Rectal smooth muscle tissue (tissue), 1 donor: ENCODE results near the gene NUP93.
"Not testable (repeated sequence)": the region's sequence is repeated elsewhere in the genome, so short reads cannot be mapped to it uniquely, and the experiment has no call there.

Experiments
- H3K27ac ChIP-seq: one replicate; pipeline ENCODE4 v1.7.0; 2013; ENCODE audit warnings: low read depth, low read length, inconsistent platforms
- H3K27me3 ChIP-seq: one replicate; pipeline ENCODE4 v1.7.0; 2013; ENCODE audit warnings: low read length; ENCODE audit not compliant: control insufficient read depth, insufficient read depth
- H3K36me3 ChIP-seq: one replicate; pipeline ENCODE4 v1.7.0; 2013; ENCODE audit warnings: low read length; ENCODE audit not compliant: control insufficient read depth, insufficient read depth
- H3K4me1 ChIP-seq: one replicate; pipeline ENCODE4 v1.7.0; 2013; ENCODE audit warnings: low read length; ENCODE audit not compliant: control insufficient read depth, insufficient read depth
- H3K4me3 ChIP-seq: one replicate; pipeline ENCODE4 v1.7.0; 2013; ENCODE audit warnings: low read length
- H3K9ac ChIP-seq: one replicate; pipeline ENCODE4 v1.7.0; 2013; ENCODE audit warnings: low read length

The NUP93 gene

DNA sequence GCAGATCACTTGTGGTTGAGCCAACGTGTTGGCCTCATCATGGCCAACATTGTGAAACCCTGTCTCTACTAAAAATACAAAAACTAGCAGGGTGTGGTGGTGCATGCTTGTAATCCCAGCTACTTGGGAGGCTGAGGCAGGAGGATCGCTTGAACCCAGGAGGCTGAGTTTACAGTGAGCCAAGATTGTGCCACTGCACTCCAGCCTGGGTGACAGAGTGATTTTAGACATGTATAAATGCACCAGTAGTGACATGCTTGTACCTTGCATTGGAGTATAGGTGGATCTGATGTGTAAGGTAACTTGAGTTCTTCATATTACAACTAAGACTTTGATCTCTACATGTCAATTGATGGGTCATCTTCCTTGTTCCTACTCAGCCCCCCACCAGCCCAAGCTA is 67.1 kb downstream of the NUP93 start:
- H3K4me3 ChIP-seq, H3K4me1 ChIP-seq, H3K36me3 ChIP-seq, H3K27ac ChIP-seq, H3K9ac ChIP-seq, H3K27me3 ChIP-seq: not testable (repeated sequence)

DNA sequence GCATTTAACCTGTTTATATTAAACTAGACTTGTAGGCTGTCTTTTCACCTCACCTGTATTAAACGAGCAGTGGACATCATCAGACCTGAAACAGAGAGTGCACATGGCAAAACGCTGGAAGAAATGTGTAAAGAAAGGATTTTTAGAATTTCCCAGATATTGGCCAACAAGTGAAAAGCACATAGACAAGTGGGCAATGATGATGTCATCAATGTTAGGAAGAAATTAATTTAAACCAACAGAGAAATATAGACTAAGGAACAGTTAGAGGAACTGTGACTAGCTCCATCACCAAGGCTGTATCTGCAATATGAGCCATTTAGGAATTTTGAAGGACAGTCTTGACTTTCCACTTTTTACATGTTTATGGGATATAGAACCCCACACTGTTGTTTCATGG is 67.9 kb downstream of the NUP93 start:
- H3K9ac ChIP-seq: no peak overlapping the region
- no peaks in the 10 kb centered on the region for H3K27me3 ChIP-seq
- H3K27ac ChIP-seq: no peak overlapping the region
- H3K4me1 ChIP-seq: no peaks in the 10 kb centered on the region
- H3K36me3 ChIP-seq: no peaks in the 10 kb centered on the region
- no peak overlapping the region for H3K4me3 ChIP-seq

DNA sequence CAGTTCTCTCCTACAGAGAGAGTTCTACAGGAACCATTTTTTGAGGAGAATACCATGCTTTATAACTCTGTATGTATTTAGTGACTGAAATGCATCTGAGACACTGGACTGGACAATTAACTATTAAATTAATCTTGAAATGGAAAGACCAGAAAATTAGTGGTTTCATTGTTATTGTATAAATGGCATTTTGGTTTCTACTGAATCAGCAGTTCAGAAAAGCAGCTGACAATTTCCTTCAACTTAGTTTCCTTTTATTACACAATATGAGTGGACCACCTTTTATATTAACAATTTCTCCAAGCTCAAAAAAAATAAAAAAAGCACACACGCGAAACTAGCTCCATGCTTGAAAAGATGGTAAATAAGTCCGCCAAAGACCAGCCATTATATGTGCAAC is 69.0 kb downstream of the NUP93 start:
- Histone ChIP-seq H3K9ac (no peak overlapping the region), H3K27me3 (no peaks in the 10 kb centered on the region), H3K27ac (no peak overlapping the region), H3K4me3 (no peak overlapping the region), H3K4me1 (no peaks in the 10 kb centered on the region), H3K36me3 (no peaks in the 10 kb centered on the region)

DNA sequence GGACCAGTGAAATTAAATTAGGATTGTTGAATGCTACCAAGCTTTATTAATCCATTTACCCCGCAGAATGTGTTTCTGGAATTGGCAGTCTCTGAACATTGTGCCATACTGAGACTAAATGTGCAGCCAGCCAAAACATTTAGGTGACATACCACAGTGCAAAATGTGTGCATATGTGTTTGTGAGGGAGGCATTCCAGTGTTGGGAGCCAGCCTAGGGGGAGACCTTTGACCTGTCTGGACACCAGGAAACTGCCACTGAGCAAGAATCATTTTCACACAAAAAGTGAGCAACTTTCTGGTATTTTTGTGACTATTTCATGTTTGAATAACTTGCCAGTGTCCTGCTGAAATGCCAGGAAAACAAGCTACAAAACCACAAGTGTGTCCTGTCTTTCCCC is 70.4 kb downstream of the NUP93 start:
- Histone ChIP-seq H3K4me3 (no peak overlapping the region), H3K27ac (no peak overlapping the region), H3K9ac (no peak overlapping the region), H3K36me3 (no peaks in the 10 kb centered on the region), H3K4me1 (no peaks in the 10 kb centered on the region), H3K27me3 (no peaks in the 10 kb centered on the region)

DNA sequence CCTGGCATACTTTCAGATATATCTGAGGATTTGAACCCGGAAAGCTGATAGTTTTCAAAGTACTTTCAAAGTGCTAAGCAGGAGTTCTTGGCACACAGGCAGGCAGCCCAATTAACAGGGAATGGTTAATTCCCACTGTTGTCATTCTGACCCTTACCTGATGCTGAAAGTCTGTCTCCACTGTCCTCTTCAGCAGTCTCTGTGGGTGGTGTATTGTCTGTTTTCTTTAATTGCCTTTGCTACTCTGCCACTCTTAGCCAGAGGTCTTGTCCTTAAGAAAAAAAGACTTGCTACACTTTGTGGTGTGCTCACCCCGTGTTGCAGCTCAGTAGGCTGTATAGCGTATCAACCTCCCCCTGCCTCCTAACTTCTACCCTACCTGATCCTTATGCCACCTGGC is 71.8 kb downstream of the NUP93 start:
- Histone ChIP-seq H3K27ac (no peak overlapping the region), H3K9ac (no peak overlapping the region), H3K4me3 (no peak overlapping the region), H3K4me1 (no peaks in the 10 kb centered on the region), H3K27me3 (no peaks in the 10 kb centered on the region), H3K36me3 (peaks cover 2% of the 10 kb centered on the region)

- H3K27ac ChIP-seq: no peak overlapping the region
- H3K9ac ChIP-seq: no peak overlapping the region
Observed at GRCh38 chr16:56807011-56807675, 77.2 kb downstream of the NUP93 start.

GRCh38 chr16:56807676-56808067 is 77.7 kb downstream of the NUP93 start:
- not testable (repeated sequence) for H3K36me3 ChIP-seq, H3K4me3 ChIP-seq, H3K27ac ChIP-seq, H3K27me3 ChIP-seq, H3K9ac ChIP-seq, H3K4me1 ChIP-seq

More at GRCh38 chr16:56807011-56807675, 77.2 kb downstream of the NUP93 start:
- no peaks in the 10 kb centered on the region for H3K27me3 ChIP-seq
- peaks cover 2% of the 10 kb centered on the region for H3K36me3 ChIP-seq
- H3K4me1 ChIP-seq: no peaks in the 10 kb centered on the region
- H3K4me3 ChIP-seq: no peak overlapping the region

DNA sequence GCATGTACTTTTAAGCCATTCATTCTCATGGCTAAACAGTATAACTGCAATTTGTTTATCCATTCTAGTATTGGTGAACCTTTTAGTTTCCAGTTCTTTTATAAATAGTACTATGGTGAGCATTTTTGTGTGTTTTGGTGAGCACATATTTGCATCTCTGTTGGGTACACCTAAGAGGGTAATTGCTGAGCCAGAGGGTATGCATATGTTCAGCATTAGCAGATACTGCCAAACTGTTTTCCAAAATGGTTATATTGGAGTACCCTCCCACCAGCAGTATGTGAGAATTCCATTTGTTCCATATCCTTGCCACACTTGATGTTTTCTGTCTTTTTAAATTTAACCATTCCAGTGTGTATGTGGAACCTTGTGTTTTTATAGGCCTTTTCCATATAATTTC is 81.0 kb downstream of the NUP93 start:
- H3K9ac ChIP-seq: no peak overlapping the region
- peaks cover under 1% of the 10 kb centered on the region for H3K36me3 ChIP-seq
- H3K4me1 ChIP-seq: no peaks in the 10 kb centered on the region
- no peaks in the 10 kb centered on the region for H3K27me3 ChIP-seq
- H3K27ac ChIP-seq: no peak overlapping the region
- H3K4me3 ChIP-seq: no peak overlapping the region

- not testable (repeated sequence) for H3K4me1 ChIP-seq, H3K27ac ChIP-seq, H3K27me3 ChIP-seq, H3K9ac ChIP-seq, H3K36me3 ChIP-seq, H3K4me3 ChIP-seq
Observed at GRCh38 chr16:56811602-56812001, 81.7 kb downstream of the NUP93 start.

- H3K4me3 ChIP-seq: no peak overlapping the region
- H3K4me1 ChIP-seq: no peaks in the 10 kb centered on the region
- no peak overlapping the region for H3K27ac ChIP-seq
- H3K27me3 ChIP-seq: no peaks in the 10 kb centered on the region
- peaks cover 2% of the 10 kb centered on the region for H3K36me3 ChIP-seq
- H3K9ac ChIP-seq: no peak overlapping the region
Observed at GRCh38 chr16:56812884-56813283, 83.0 kb downstream of the NUP93 start.

- Histone ChIP-seq H3K4me1 (no peaks in the 10 kb centered on the region), H3K27me3 (no peaks in the 10 kb centered on the region), H3K4me3 (no peak overlapping the region), H3K36me3 (peaks cover 2% of the 10 kb centered on the region), H3K9ac (no peak overlapping the region), H3K27ac (no peak overlapping the region)
Observed at GRCh38 chr16:56814537-56815432, 84.9 kb downstream of the NUP93 start.

GRCh38 chr16:56815721-56816120 is 85.8 kb downstream of the NUP93 start:
- peaks cover 2% of the 10 kb centered on the region for H3K36me3 ChIP-seq
- no peaks in the 10 kb centered on the region for H3K27me3 ChIP-seq
- H3K4me1 ChIP-seq: no peaks in the 10 kb centered on the region
- no peak overlapping the region for H3K27ac ChIP-seq
- no peak overlapping the region for H3K9ac ChIP-seq
- no peak overlapping the region for H3K4me3 ChIP-seq

- H3K36me3 ChIP-seq: peaks cover 2% of the 10 kb centered on the region
- H3K9ac ChIP-seq: no peak overlapping the region
- H3K4me3 ChIP-seq: no peak overlapping the region
- no peaks in the 10 kb centered on the region for H3K27me3 ChIP-seq
- H3K4me1 ChIP-seq: no peaks in the 10 kb centered on the region
- no peak overlapping the region for H3K27ac ChIP-seq
Observed at GRCh38 chr16:56817056-56817455, 87.1 kb downstream of the NUP93 start.
